NOMO-1 (cell line): Measurements from ENCODE around the gene GTF3C1.

ENCODE experiments used
- DNase-seq, 2 experiments: peaks; one replicate each; lab custom pipeline; 2025; ENCODE audit not compliant: unreplicated experiment in 2 of 2; lab: John Stamatoyannopoulos, UW

The GTF3C1 gene

DNA sequence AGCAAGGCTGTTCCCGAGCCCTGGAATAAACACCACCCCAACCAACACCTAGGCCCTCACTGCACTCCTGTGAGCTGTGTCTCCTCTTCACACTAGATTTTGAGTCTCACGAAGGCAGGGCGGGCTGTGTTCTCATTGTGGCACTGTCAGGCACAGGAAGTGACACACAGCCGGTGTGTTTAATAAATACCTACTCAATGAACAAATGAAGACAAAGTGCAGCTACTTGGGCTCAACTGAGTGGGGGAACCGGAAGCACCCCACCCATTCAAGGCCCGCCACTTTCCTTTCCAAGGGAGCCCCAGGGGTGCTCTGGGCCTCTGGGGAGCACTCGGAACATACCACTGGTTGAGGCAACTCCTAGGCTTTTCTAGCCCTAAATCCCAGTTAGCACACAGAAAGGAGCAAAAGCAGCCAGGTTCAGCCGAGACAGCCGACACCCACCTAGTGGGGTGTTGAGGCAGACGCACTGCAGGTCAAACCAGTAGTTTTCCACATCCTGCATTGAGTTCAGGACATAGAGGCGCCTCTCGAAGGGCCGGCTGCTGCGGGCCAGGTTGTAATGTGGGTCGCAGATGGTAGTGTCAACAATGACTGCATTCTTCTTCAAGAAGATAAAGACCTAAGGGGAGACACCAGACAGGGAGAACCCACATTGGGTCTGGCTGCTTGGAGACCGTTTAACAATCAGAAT lies 57.7 kb downstream of the GTF3C1 start:
- no peak for DNase-seq

DNA sequence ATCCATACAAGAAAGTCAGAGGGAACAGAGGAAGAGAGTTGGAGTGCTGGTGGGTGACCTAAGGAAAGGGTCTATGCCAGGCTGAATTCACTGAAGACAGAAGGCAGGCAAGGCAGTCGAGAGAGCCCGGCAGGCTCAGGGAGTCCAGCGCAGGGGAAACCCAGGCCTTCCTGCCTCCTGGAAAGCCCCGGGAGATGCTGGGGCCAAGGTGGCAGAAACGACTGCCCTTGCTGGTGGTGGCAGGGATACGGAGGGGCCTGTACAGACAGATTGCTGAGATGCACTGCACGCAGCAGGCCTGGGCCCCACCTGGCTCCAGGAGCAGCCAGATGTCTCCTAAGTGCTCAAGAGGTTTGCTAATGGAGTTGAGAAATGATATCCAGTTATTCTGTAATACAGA lies 59.8 kb downstream of the GTF3C1 start:
- DNase-seq: no peak

DNA sequence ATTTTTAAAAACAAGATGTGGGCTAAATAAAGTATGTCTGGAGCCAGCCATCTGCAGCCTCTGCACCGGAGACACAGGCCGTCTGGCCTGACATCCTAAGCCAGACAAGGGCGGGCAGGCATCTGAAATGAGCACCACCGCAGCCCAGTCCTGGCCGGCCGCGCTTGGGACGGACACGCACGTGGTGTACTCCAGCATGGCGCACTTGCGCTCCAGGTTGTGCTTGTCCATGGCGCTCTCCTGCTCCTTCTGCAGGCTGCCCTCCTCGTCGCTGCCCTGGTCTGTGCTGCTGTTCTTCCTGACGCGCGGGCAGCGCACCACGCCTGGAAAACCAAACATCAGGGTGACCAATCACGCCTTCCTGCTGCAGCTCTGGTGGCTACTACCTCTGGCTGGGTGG lies 60.3 kb downstream of the GTF3C1 start:
- no peak for DNase-seq

DNA sequence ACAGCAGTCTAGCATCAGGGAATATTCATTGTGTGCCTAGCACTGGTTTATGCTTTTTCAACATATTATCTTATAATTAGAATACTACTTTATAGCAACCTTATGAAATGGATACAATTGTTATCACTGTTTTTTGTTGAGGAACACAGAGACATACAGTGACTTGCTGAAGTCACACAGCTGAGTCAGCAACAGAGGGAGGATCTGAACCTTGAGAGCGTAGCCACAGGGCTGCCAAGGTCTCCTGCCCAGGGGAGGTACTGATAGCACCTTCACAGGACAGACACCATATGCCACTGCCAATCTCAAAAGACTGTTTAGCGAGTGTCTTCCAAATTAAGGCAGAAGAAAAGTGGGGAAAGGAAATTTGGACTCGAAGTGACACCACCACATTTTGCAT lies 63.0 kb downstream of the GTF3C1 start:
- no peak for DNase-seq

DNA sequence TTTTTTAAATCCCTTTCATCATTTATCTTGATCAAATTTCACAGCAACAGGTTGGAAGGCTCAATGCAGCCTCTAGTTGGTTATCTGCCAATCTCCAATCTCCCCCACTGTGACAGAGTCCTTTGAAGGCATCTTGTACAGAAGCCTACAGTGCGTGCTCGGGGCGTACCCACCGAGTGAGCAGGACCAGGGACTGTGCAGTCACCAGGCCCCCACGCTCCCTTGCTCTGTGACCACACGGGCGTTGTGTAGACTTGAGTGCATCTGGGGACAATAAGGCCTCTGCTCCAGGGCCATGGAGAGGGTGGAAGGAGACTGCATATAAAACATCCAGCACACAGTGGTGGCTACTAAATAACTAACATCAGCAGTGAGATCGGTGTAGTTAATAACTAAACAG lies 63.4 kb downstream of the GTF3C1 start:
- DNase-seq: no peak

DNA sequence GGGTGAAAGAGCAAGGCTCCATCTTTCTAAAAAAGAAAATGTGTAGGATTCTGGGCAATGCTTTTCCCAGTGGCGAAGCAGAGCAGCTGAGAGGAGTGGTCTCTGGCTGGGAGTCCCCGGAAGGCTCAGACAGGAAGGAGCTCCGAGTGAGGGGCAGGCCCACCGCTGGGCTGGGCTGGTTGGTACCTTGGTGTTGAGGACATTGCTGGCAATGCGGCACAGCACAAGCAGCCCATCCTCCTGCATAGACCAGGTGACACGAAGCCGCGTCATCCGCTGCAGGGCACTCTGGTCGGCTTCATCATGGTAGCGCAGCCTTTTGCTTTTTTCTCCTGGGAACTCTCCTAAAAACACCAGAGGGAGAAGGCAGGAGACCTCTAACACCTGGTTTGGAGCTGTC lies 63.9 kb downstream of the GTF3C1 start:
- DNase-seq: no peak

DNA sequence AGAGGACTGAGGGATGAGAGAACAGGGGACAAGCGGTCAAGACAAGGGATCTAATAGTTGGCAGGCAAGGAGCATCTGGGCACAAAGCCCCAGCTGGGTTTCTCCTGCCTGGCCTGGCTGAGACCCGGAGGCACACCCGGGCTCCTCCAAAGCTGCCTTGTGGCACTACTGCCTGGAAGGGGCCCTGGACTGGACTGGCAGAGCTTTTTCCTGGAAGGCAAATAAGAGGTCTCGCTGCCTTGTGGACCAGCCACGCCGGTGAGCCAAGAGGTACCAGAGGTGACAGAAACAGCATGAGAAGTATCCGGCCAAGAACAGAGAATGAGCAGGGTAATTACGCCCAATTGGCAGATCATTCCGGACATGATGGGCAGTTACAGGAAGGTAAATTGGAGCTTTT lies 64.6 kb downstream of the GTF3C1 start:
- DNase-seq: no peak

DNA sequence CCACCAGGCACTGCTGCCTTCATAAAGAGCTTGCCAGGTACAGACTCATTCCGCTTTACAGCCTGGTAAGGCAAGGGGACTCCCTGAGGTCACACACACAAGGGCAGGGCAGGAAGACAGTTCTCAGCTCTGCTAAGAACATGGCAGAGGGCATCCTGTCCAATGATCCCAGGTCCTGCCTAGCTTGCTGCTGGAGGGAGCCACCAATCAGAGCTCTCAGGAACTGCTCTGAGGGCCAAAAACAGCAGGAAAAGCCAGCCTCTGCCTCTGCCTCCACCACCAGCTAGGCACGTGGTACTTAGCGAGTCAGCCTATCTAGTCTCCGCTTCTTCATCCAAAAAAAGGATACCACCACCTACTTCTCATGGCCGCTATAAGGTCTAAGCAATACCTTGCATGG lies 66.1 kb downstream of the GTF3C1 start:
- DNase-seq: no peak

DNA sequence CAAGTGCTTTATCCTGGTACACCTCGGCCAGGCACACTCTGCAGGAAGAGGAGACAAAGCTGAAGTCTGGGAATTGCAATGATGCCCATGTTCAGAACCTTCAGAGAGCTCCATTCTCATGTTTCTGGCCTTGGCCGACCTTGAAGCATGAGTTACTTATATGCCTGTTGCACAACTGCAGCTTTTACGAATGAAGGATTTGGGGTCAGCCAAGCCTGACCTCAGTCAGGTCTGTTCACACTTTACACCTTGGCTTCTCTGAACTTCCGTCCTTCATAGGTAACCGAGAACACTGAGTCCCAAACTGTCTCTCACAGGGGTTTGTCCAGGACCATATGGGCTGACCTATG lies 66.7 kb downstream of the GTF3C1 start:
- DNase-seq: no peak

DNA sequence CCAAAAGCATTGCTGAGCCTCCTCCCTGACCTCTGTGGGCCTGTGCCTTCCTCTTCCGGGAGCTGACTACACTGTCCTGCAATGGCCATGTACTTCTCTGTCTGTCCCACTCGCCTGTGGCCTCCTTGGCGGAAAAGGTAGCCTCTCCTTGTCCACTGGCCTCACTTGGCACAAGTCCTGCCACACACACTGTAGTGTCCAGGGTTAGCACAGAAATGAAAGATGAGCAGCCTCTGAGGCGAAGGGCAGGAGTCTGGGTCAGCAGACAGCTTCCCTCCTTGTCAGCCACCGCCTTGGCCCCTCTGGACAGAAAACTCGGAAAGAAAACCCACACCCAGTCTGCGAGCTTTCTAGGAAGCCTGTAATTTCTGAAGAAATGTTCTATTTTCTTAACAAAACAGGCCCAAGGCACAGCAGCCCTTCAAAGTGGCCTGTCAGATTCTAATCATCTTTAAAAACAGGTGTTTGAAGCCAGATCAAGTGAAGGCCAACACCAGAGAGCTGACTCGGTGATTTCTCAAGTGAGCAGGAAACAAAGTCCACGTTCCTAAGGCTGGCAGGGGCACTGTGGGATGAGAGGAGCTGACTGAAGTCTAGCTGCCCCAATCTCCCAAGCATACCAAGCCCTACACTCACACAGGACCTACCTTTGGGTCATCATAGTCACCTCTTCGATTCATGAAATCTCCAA lies 67.2 kb downstream of the GTF3C1 start:
- no peak for DNase-seq

DNA sequence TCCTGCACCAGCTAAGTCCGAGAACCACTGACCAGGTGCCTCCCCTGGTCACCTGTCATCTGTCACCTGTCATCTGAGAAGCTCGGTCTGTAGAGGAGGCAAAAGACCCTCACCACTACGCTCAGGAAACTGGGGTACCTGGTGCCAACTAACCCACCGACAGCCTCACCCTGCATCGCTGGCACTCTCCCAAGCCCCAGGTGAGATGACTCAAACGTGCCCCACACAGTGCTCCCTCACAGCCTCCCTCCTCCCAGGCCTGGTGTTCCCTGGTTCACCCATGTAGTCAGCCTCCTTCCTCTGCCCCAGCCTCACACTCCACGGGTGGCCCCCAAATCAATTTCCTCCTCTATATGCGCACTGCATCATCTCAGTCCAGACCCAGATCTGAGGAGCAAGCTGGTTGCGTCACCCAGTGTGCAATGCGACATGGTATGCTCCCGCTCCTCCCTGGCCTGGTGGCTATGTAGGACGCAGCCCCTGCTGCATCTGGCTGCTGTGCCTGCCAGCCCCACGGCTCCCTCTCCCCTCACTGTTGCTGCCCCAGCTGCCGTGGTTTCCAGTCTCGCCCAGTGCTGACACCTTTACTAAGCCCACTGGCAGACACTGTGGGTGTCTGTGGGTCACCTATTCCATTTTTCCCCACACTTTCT lies 68.3 kb downstream of the GTF3C1 start:
- no peak for DNase-seq

DNA sequence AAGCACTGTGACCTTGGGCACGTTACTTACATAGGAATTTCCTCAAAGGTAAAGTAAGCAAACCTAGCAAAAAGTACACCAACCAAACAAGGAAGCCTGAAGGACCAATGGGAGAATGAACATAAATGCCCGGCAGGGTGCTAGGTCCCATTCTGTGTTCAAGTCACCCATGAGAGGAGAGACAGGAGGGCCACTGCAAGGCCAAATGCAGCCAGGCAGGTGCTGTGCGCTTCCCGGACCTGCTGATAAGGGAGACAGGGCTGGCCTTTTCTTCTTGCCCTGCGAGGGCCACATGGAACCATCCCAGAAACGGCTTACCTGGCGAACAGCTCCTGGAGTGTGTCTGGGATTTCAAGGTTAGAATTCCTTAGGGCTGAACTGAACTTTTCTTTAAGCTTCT lies 69.0 kb downstream of the GTF3C1 start:
- no peak for DNase-seq

DNA sequence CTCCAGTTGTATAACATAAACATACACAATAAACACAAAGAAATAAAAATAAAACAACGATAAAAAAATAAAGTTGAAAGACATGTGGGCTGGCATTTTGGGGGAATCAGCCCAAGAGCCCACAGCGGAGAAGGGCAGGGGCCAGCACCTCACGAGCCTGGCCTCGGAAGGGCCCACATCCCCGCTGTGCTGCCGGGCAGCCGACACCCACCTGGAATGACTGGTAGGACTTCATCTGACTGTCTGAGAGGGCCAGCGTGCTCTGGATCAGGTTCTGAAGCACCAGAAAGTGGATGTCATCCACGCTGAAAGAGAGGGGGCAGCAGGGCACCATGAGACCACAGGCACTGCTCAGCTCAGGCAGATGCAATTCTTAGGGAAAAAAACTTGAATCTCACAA lies 73.5 kb downstream of the GTF3C1 start:
- no peak for DNase-seq

DNA sequence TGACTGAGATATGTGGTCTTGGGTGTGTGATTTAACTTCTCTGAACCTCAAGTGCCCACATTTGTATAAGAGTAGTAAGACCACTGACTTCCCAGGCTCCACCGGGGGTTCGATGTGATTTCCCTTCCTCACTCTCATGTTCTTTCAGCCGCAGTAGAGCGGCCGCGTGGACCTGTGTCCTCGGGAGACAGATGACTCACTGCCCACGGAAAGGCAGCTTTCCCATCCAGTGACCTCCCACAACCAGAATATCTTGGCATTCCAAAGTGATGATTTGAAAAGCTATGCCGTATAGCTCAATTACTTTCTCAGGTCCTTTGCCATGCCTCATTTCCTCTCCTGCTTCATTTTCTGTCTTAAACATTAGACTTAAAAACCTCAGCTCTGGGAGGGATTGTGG lies 74.2 kb downstream of the GTF3C1 start:
- DNase-seq: no peak

DNA sequence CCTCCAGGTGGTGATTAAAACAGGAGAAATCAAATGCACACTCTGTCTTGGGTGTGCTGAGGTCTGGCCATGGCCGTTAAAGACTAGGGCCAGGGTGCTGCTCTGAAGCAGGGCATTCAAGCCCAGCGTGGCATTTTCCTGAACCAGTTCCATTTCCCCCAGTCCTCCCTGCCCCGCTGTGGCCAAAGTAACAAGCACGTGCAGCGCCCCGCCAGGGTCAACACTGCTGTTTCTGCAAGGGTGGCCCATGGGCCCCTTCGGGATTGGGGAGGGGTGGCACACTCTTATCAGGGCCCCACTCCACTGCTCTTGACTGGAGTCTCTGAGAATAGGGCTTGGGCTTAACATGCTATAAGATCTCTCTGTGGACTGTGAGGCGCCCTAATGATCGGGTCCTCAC lies 74.8 kb downstream of the GTF3C1 start:
- DNase-seq: no peak

DNA sequence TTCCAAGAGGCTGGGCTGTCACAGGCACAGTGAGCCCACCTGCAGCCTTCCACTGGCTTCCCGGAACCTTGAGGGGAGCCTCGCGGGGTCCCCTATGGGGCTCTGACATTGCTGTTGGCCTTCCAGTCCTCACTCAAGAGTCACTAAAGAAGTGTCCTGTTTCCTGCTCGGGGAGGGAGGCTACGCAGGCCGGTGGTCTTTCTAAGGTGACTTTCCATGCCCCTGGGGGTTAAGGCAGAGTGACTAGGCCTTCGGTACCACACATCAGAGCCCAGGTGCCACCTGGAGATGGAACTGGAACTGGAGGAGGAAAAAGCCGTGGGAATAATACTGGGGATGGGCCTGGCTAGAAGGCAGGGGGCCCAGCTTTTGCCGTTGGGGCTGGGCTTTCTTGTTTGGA lies 75.7 kb downstream of the GTF3C1 start:
- no peak for DNase-seq

DNA sequence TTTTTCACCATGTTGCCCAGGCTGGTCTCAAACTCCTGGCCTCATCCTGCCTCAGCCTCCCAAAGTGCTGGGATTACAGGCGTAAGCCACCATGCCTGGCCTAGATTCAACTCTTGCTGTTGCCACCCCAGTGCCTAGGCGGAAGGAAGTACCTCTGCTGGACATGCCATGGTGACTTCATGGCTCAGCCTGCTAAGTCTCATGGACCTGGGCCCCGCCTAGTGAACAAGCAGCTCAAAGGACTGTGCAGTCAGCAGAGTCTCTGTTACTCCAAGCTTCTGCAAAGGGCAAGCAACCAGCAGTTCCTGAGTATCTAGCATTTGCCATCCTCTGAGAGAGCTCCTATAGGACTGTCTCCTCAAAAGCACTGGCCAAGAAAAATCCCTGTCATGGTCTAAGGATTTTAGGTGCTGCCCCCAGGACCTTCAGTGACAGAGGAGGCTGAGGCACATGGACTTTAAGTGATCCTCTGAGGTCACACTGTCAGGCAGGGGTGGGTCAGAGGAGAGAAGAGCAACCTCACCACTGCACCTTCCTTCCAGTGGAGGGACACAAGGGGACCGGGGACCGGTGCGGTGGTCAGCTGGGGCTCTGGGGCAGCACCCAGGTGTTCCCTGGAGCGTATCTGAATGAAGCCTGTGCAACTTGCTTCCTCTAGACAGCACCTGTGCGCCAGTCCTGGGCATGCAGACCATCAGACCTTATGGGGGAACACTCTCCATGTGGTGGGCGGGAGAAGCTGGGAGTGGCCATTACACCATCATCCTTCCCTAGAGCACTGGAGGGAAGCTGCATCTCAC lies 76.4 kb downstream of the GTF3C1 start:
- DNase-seq: no peak

DNA sequence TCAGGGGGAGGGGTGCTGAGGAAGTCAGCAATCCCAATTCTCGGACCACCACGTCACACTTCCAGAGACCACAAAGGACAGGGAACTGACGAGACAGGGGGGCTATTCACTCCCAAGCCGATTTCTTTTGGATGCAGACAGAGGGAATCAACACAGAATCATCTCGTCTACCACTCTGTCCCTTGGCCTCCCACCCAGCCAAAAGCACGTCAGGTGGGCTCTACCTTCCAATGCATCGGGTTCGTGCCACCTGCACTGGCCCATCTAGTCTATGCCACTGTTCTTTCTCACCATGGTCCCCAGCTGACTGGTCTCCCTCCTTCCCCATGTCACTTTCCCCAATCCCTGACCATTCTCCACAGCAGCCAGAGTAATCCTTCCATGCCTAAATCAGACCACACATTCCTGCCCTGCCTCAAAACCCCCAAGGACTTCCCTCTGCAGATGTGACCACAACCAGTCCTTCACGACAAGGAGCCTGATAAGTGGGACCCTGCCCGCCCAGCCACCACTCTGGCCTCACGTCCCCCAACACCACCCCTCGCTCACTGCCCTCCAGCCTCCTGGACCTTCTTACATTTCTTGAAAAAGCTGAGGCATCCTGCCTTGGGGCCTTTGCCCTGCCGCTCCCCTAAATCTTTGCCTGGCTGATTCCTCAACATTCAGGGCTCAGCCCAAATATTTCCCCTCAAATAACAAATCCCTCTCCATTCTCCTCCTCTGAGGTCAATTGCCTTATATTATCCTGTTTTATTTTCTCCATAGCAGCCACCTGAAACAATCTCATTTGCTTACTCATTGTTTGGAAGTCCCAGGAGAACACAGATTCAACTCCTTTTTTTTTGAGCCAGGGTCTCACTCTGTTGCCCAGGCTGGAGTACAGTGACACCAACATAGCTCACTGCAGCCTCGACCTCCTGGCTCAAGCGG lies 77.4 kb downstream of the GTF3C1 start:
- DNase-seq: no peak

DNA sequence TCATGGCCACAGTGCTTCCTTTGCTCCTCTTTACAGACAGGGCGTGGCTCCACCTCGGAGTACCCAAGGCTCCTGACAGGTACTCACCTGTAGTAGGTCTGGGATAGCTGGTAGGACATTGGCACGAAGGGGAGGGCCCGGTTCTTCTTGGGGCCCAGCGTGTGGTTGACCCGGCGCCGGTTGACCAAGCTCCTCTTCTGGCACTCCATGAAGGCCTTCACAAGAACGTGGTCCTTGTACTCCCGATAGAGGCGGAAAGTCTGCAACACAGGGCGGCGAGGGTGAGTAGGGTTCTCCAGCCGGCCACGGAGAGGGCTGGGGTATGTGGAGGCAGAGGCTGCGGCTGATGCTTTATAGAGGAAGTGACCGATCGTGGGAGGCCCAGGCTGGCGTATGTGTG lies 78.1 kb downstream of the GTF3C1 start:
- no peak for DNase-seq
